Prostate gland (tissue), 2 donors: ENCODE data around the gene PLCE1. TPM values are rescaled to one million over a fixed set of nuclear protein-coding genes. Genes with fewer than 3 reads are reported as not detected.

Source experiments
- DNase-seq: peaks from one replicate; pipeline ENCODE4 v3.0.0-alpha.2; 2019; ENCODE audit warnings: low spot score
- H3K27ac ChIP-seq, 2 donors: fragments of 200-600 bp; sonication (generic); 2 replicates each; pipeline ENCODE4 v1.5.1; 2017 to 2019
- H3K27me3 ChIP-seq: fragments of 200-600 bp; sonication (generic); replicated peaks from 2 replicates; pipeline ENCODE4 v1.5.1; 2019; ENCODE audit not compliant: insufficient read depth
- H3K36me3 ChIP-seq, 2 donors: fragments of 200-600 bp; sonication (generic); 1 replicate in 1 of 2; 2 replicates in 1 of 2; pipeline versions ENCODE4 v1.5.1 to v1.8.1; 2017 to 2019
- H3K4me1 ChIP-seq: fragments of 200-600 bp; sonication (generic); replicated peaks from 2 replicates; pipeline ENCODE4 v1.5.1; 2019
- H3K4me3 ChIP-seq, 2 donors: fragments of 200-600 bp; sonication (generic); 2 replicates each; pipeline ENCODE4 v1.5.1; 2017 to 2019
- H3K9me3 ChIP-seq: fragments of 200-600 bp; sonication (generic); 2 replicates; pipeline ENCODE4 v1.5.1; 2017
- POLR2A ChIP-seq: fragments of 450-650 bp; IDR thresholded peaks from one replicate; pipeline ENCODE4 v1.6.1; 2016; ENCODE audit warnings: antibody characterized with exemption, mild to moderate bottlenecking
- POLR2AphosphoS5 ChIP-seq: sonication (generic); formaldehyde crosslinking; IDR thresholded peaks from one replicate; pipeline ENCODE4 v1.6.1; 2017; ENCODE audit warnings: antibody characterized with exemption
- WGBS: methylation state at CpG from one replicate; pipeline ENCODE4 v1.1.5; 2018; 5-methylcytosine and 5-hydroxymethylcytosine counted together
- intact Hi-C: fragments of 100-400 bp; cut with DNase I; formaldehyde crosslinking; loops from one replicate; pipeline ENCODE4 v1.14.2; 2022
- total RNA-seq, 2 donors: library from RNA; depleted of rRNA; stranded (reverse); fragments of >200 nt; gene quantifications; one replicate each; pipeline ENCODE4 v1.1.0, GENCODE V29; 2016
- TF ChIP-seq, protein P1 (sequence below), 4 experiments: fragments of 200-600 bp in 2 of 4; fragments of 450-650 bp in 2 of 4; sonication (generic) in 2 of 4; IDR thresholded peaks; 1 replicate in 3 of 4; 2 replicates in 1 of 4; pipeline ENCODE4 v1.5.1; 2016 to 2019; ENCODE audit warnings: antibody characterized with exemption in 4 of 4, mild to moderate bottlenecking in 2 of 4, moderate library complexity in 2 of 4

Gene PLCE1
- total RNA-seq, 2 donors from 2014 or later = 3.5 to 5.2 TPM

- WGBS = 89% methylated on average over 2 of the region's 2 CpGs
- H3K4me3 ChIP-seq = no peak overlapping the region
- no peaks in the 10 kb centered on the region for H3K36me3 ChIP-seq
- no peak for DNase-seq
- H3K27me3 ChIP-seq = no peaks in the 10 kb centered on the region
- H3K27ac ChIP-seq = no peak overlapping the region
- no peak for TF ChIP-seq POLR2A
- TF ChIP-seq, protein P1, sequence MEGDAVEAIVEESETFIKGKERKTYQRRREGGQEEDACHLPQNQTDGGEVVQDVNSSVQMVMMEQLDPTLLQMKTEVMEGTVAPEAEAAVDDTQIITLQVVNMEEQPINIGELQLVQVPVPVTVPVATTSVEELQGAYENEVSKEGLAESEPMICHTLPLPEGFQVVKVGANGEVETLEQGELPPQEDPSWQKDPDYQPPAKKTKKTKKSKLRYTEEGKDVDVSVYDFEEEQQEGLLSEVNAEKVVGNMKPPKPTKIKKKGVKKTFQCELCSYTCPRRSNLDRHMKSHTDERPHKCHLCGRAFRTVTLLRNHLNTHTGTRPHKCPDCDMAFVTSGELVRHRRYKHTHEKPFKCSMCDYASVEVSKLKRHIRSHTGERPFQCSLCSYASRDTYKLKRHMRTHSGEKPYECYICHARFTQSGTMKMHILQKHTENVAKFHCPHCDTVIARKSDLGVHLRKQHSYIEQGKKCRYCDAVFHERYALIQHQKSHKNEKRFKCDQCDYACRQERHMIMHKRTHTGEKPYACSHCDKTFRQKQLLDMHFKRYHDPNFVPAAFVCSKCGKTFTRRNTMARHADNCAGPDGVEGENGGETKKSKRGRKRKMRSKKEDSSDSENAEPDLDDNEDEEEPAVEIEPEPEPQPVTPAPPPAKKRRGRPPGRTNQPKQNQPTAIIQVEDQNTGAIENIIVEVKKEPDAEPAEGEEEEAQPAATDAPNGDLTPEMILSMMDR (IDR thresholded peaks at IDR 0.05) = no peak
- TF ChIP-seq POLR2AphosphoS5 = no peak
- intact Hi-C loops = no loop called here
- no peaks in the 10 kb centered on the region for H3K4me1 ChIP-seq
- H3K9me3 ChIP-seq = no peaks in the 10 kb centered on the region
These were observed 1.2 kb upstream of the PLCE1 start for GRCh38 chr10:93992400-93993030.

DNA sequence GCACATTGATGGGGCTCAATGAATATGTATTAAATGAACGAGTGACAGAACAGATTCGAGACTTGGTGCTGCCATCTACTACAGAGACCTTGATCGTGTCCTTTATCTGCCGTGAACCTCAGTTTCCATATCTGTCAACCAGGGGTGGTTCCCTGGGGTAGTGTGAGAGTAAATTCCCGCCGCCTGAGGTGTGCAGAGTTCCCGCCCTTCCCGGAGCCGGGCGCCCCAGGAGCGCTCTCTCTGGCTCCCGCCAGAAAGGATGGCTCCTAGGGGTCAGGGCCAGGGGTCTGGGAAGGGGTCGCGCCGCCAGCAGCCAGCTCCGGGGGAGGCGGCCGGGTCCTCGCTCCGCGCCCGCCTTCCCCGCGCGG lies 333 bp upstream of the PLCE1 start:
- WGBS = 6% methylated on average over 25 of the region's 25 CpGs
- intact Hi-C loops = no loop called here

DNA sequence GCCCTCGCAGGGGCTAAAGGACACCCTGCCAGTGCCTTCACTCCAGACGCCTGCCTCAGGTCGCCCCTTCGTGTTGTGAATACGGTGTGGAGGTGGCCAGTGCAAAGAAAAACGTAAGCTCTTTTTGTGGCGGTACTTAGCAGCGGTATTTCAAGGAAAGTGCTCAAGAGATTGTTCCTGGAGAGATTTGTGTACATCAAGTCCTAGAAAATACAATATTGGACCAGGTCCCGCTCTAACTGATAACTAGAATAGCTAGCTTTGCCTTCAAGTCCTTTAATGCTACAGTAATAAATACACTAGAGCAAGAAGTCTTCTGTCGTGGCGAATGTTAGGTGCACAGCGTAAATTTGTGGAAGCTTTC lies 689 bp downstream of the PLCE1 start:
- no peaks in the 10 kb centered on the region for H3K4me1 ChIP-seq
- H3K4me3 ChIP-seq = peak overlapping the region; percentile 56
- WGBS = 19% methylated on average over 12 of the region's 12 CpGs
- TF ChIP-seq POLR2A (no peak), POLR2AphosphoS5 (no peak)
- TF ChIP-seq, protein P1 (IDR thresholded peaks at IDR 0.05) = no peak
- no peaks in the 10 kb centered on the region for H3K36me3 ChIP-seq
- no peaks in the 10 kb centered on the region for H3K27me3 ChIP-seq
- DNase-seq = no peak
- intact Hi-C loops = no loop called here
- H3K9me3 ChIP-seq = no peaks in the 10 kb centered on the region
- H3K27ac ChIP-seq = no peak overlapping the region

More for the DNA sequence above, 333 bp upstream of the PLCE1 start:
- DNase-seq = no peak
- H3K27me3 ChIP-seq = no peaks in the 10 kb centered on the region
- TF ChIP-seq, protein P1 (IDR thresholded peaks at IDR 0.05) = no peak
- TF ChIP-seq POLR2A (no peak), POLR2AphosphoS5 (no peak)
- H3K9me3 ChIP-seq = no peaks in the 10 kb centered on the region
- no peaks in the 10 kb centered on the region for H3K4me1 ChIP-seq
- H3K4me3 ChIP-seq = peak overlapping the region; percentile 56
- no peaks in the 10 kb centered on the region for H3K36me3 ChIP-seq
- no peak overlapping the region for H3K27ac ChIP-seq

GRCh38 chr10:93995182-93995581 lies 1.5 kb downstream of the PLCE1 start:
- H3K27me3 ChIP-seq = no peaks in the 10 kb centered on the region
- H3K4me1 ChIP-seq = no peaks in the 10 kb centered on the region
- no peaks in the 10 kb centered on the region for H3K9me3 ChIP-seq
- intact Hi-C loops = no loop called here
- no peak for TF ChIP-seq POLR2A
- TF ChIP-seq, protein P1 (IDR thresholded peaks at IDR 0.05) = no peak
- no peak for TF ChIP-seq POLR2AphosphoS5
- no peak overlapping the region for H3K4me3 ChIP-seq
- DNase-seq = no peak
- WGBS = 89% methylated on average over 1 of the region's 1 CpG
- H3K27ac ChIP-seq = no peak overlapping the region
- no peaks in the 10 kb centered on the region for H3K36me3 ChIP-seq

GRCh38 chr10:93995598-93996271 lies 2.0 kb downstream of the PLCE1 start:
- H3K27me3 ChIP-seq = no peaks in the 10 kb centered on the region
- DNase-seq = no peak
- intact Hi-C loops = no loop called here
- H3K4me3 ChIP-seq = no peak overlapping the region
- no peaks in the 10 kb centered on the region for H3K36me3 ChIP-seq
- no peak overlapping the region for H3K27ac ChIP-seq
- 76% methylated on average over 10 of the region's 10 CpGs for WGBS
- TF ChIP-seq, protein P1 (IDR thresholded peaks at IDR 0.05) = no peak
- TF ChIP-seq POLR2A = no peak
- TF ChIP-seq POLR2AphosphoS5 = no peak
- no peaks in the 10 kb centered on the region for H3K9me3 ChIP-seq
- no peaks in the 10 kb centered on the region for H3K4me1 ChIP-seq
